ENCODE measurements around the gene GFI1B.

GRCh38 chr9:133002147-133003070 is 23.9 kb downstream of the GFI1B start:
- TF ChIP-seq CTCF (IDR thresholded peaks at IDR 0.05) (no peak), POLR2A (IDR thresholded peaks at IDR 0.05) (no peak)

All from adrenal gland (tissue), 5 donors.